GM19025 (cell line): ENCODE data around the gene PHLPP1.

Experiments used
- ATAC-seq: cut with Tn5 transposase; IDR thresholded peaks from one replicate; pipeline ENCODE4 v1.9.1; 2021; ENCODE audit warnings: mild to moderate bottlenecking, low read depth, moderate library complexity; ENCODE audit not compliant: unreplicated experiment

The PHLPP1 gene

DNA sequence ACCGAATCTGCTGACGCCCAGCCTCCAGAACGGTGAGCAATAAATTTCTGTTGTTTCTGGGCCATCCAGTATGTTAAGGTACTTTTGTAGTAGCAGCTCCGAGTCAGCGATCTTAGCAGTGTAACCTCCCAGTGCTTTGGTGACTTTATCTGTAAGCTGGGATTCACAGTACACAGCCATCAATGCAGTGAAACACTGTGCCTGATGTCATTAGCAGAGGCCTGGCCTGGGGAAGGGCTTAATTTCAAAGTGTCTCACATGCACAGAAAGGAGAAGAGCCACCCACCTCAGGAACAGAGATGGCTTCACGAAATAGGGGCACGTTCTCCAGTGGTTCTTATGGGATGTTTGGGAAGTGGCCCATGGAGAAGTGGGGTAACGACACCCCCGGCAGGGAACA is 281.2 kb downstream of the PHLPP1 start:
- no peak for ATAC-seq

DNA sequence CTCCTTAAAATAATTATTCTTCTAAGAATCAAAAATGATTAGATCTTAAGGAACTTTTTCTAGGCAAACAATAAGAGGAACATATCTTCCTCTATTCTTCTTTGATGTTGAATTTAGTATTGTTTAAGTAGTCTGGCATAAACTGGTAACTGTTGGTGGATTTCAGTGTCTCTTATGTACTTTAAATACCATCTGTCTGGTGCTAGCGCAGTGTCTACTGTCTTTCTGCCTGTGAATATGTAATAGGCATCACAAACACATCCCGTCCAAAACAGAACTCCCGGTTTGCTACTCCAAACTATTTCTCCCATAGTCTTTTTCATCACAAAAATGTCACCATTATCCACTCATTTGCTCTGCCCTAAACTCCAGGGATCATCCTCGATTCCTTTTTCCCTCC is 281.7 kb downstream of the PHLPP1 start:
- ATAC-seq: no peak

DNA sequence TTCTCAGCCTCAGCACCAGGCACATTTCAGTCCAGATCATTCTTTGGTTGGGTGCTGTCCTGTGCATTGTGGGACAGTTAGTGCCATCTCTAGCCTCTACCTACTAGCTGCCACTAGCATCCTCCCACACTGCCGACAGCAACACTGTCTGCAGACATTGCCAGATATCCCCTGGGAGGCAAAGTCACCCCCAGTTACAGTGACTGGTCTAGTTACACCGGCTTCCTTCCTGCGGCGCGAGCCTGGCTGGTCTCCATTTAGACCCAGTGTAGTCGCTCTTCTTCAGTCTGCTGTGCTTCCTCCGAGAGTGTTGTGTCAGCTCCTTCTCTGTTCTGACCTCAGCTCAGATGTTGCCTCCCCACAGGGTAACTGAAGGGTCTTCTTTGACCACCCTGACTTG is 283.1 kb downstream of the PHLPP1 start:
- no peak for ATAC-seq

DNA sequence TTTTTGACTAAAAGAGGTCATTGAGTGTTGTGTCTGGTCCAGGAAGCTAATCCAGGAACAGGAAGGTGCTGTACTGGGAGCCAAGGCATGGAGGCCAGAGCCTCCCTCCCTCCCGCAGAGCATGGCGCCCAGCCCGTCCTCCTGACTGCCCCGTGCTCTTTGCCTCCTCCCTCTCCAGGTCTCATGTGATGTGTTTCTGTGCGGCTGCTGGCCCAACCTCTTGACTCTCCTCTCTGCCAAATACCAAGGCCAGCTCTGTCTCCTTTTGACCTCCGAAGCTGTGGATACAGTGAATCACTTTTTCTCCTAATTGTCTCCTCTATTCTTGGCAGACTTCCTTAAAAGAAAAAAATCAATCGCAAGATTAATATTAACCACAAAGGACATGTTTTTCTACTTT is 284.1 kb downstream of the PHLPP1 start:
- no peak for ATAC-seq

DNA sequence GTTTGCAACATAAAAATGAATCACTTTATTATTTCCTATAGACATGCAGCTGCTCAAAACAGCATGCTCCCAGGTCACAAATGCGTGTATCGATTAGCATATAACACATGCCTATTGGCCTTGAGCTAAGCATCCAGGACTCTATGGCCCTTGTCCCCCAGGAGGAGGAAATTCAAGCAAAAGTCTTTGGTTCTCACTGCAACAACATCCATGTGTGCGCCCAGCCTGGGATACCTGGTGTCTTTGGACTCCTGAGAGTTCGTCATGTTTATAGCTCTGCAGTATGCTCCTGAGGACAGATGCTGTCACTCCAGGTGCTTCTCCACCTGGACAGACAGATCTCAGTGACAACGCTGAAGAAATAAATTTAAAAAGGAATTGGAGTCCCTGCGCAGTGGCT is 284.6 kb downstream of the PHLPP1 start:
- no peak for ATAC-seq

DNA sequence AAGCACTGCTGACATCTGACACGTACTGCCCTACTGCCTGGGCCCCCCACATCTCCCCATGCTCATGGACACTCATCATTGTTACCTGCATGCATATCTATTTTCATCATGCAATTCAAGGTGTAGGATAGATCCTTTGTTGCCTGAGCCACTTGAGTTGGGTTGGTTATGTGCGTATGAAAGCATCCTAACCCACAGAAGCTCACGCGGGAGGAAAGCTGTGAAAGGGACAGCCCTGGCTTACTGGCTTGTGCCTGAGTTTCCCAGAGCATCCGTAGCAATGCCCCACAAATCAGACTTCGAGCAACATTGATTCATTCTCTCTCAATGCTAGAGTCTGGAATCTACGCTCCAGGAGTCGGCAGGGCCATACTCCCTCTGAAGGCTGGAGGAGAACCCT is 285.5 kb downstream of the PHLPP1 start:
- ATAC-seq: no peak

DNA sequence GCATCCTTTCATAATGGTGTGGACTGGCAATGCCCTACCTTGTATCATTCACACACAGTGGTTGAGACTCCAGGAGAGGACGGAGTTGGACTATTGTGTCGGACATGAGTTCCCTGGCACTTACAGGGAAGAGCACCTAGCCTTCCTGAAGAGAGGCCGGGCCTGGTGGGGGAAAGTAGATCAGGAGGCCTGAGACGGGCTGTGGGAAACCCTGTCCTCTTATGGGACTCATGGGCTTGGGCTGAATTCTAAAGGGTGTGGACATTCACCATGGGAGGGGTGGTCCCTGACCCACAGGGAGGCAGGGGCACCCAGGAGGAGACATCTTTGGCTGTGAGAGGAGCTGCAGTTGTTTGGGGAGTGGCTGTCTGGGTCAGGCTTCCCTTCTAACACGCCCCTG is 286.5 kb downstream of the PHLPP1 start:
- ATAC-seq: no peak

DNA sequence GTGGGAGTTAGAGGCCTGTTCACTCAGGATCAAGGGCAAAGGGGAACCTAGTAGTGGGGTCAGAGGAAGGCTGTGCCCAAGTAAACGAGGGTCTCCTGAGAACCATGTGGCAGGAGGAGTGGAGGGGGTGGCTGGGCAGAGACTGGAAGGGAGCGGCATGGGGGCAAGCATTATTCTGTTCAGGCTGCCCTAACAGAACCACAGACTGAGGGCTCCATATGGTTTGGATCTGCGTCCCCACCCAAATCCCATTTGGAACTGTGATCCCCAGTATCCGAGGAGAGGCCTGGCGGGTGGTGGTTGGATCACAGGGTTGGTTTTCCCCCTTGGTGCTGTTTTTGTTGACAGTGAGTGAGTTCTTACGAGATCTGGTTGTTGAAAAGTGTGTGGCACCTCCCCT is 287.0 kb downstream of the PHLPP1 start:
- ATAC-seq: no peak

DNA sequence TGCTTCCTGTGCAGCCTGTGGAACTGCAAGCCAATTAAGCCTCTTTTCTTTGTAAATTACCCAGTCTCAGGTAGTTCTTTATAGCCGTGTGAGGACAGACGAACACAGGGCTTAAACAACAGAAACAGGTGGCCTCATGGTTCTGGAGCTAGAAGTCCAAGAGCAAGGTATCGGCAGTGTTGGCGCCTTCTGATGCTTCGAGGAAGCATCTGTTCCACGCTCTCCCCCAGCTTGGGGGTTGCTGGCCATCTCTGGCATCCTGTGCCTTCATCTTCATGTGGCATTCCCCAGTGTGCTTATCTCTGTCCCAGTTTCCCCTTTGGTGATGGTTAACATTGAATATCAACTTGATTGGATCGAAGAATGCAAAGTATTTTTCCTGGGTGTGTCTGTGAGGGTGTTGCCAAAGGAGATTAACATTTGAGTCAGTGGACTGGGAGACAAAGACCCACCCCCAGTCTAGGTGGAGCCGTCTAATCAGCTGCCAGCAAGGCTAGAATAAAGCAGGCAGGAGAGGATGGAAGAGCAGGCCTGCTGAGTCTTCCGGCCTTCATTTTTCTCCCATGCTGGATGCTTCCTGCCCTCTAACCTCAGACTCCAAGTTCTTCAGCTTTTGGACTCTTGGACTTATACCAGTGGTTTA is 287.6 kb downstream of the PHLPP1 start:
- no peak for ATAC-seq

DNA sequence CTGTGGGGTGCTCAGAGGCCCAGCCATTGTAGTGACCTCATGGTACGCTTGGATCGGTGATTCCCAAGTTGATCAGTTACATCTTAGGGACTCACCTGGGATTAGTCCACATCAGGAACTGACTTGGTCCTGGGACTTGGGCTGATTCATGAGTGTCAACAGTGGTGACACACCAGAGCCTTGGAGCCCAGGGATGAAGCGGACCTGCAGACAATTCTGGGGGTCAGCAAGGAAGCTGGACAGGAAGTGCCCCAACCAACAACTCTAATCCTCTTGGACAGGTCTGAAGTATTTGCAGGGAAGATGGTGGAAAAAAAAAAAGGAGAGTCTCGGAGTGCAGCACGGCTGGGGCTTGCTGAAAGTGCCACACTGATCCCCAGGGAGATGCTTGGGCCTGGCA is 288.6 kb downstream of the PHLPP1 start:
- no peak for ATAC-seq

DNA sequence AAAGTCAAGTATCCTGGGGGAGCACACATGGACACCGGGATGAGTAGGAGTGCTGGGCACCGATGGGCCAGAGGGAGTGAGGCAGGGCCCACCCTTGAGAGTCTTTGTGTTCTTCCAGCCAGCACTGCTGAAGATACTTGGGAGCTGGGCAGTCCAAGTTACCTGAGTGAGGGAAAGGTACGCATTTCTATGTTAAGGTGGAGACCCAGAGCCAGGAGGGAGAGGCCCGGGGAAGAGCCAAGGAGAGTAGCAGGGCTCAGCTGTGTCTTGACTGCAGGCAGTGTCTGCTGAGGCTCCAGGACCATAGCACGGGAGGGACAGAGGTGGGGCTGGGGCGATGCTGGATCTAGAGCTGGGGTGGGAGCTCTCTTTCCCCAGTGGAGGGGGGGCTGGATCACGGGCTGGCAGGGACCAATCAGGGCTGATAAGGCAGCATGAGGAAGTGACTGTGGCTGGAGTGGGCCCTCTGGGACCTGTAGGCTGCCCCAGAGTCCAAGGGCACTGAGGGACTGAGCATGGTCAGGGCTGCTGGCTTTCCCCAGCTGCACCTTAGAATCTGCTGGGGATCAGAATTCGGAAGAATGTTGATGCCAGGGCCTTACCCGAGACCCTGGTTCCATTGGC is 289.2 kb downstream of the PHLPP1 start:
- no peak for ATAC-seq

DNA sequence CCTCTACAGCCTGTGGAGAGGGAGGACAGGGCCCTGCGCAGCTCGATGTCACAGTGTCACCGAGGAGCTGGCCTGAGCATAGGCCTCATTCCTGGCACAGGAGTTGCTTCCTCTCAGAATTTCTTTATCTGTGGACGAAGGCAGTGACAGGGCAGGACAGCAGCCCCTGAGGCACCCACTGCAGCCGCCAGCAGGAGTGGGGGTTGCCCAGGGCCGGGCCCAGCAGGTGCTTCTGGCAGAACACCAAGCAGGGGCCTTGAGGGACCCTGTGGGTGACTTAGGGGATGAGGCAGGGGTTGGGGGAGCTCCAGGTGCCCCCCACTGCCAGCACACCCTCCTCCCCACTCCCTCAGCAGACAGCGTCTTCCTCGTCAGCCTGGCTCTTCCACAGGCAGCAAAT is 290.0 kb downstream of the PHLPP1 start:
- no peak for ATAC-seq

DNA sequence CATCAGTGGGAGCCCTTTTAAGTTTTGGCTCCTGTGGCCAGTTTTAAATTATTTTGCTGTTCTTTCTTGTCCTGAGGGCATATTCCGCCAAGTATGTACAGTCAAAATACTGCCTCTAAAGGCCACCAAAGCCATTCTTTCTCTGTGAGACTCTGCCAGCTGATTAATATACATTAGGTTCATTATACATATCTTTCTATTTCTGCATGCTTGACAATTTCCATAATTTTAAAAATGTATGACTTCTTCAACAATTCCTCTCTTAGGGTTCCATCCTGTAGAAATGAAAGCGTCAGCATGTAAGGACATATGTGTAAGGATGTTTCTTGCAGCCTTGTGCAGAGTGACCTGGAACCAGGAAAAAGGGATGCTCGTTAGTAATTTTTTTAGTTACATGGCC is 291.9 kb downstream of the PHLPP1 start:
- no peak for ATAC-seq

DNA sequence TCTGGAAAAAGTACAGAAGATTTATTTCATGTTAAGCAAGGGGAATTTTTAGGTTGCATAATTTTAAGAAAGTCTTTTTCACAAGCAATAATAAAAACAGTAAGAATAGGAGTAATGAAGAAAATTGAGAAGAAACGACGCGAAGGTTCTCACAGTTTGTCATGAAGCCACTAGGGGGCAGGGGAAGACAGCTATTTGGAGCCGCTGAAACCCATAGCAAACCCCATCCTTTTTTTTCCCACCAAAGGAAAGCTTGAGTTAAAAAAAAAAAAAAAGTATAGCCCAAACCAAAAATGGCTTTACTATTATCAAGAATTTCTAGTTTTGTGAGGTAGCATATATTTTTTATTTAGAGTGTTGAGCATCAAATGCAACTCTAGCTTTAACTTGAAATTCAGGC is 300.9 kb downstream of the PHLPP1 start:
- ATAC-seq: no peak

DNA sequence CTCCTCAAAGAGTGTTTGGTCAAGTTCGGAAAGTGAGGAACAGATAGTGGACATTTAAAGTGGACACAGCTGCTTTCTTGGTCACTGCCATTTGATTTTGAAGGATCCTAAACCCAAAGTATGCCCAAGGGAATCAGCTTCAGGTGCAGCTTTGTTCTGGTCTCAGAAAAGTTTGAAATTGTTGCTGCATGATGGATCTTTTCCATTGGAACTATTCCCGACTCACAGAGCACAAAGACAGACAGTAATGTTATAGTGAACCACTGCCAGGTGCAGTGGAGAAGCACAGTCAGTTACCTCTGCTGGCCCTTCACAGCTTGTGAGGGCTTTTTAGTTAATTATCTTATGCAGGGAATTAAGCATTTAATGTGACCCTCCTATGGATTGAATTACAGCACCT is 301.7 kb downstream of the PHLPP1 start:
- no peak for ATAC-seq

DNA sequence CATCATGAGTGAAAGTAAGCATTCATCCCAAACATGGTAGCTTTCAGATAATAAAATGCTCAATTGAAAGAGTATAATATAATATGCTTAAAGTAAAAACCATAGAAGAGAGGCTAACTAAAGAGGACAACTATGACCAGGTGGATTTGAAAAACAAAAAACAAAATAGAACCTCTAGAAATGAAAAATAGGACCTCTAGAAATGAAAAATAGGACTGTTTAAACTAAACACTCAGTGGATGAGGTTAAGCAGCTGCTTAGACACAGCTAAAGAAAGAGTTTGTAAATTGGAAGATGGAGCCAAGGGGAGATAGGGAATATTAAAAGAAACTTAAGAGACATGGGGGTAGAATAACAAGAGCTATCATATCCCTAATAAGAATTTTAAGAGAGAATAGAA is 302.6 kb downstream of the PHLPP1 start:
- no peak for ATAC-seq

DNA sequence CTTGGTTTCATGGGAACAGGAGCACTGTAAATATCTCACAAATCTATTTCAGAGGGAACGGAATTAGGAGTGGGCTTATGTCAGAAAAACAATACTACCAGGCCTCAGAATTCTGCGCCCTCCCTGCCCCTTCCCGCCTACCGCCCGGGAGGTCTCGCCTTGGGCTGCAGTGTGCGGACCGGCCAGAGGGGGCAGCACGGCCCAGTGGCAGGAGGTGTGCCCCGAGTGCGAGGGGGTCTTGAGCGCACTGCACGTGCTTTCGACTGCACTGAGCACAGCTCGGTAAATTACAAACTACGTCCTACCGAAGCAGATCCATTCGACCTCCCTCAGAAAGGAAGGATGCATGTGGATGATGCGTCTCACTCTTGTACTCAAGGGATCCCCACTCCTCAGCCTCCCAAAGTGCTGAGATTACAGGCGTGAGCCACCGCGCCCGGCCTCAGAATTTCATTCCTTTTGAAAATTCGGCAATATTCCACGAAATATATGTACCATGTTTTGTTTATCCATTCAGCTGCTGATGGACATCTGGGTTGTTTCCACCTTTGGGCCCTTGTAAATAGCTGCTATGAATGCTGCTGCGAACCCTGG is 307.2 kb downstream of the PHLPP1 start:
- ATAC-seq: no peak

DNA sequence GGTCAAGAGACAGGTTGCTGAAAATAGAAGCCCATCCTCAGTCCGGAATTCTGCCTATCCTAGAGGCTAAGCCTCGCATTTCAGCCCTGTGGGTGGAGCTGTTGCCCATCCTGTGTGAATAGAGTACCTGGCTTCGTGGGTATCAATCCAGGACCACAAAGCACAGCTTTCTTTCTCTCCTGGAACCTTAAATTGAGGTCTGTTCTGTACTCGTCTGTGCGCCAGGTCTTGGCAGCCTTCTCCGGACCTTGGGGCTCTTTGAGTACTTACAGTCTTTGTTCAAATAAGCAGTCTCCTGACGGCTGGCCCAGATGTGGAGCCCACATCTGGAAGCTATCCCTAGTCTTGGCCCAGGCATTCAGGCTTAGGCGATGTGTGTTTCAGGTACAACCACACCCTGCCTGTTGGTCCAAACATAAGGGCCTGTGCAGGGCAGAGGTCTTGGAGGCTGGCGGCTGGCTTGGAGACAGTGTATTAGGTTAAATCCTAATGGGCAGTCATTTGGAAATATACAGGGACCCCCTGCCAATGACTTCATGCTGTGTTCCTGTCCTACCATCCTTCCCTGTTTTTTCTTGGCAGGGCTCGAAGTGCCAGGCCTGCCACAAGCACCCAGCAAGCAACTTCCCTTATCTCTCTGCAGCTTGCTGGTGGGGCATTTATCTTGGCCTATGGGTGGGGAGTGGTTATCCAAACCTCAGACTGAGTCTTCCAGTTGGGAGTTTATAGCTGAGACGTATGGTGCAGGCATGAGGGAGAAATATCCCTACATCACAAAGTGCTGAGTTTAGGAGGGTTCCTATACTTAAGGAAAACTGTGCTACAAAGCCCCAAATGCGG is 310.1 kb downstream of the PHLPP1 start:
- ATAC-seq: no peak

DNA sequence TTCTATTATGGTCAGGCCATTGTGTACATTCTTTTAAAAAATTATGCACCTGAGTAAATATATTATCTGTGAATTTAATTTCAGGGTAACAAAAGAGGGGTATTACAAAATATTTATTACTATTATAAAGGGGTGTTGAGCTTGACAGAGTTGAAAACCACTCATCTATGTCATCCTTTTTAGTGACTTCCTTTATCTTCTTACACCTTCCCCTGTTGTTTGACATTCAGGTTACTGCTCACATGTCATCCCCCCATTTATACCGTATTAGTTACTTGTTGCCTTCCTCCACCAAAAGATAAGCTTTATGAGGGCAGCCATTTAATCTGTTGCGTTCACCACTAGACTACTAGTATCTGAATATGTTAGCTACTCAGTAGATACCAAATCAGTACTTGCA is 313.0 kb downstream of the PHLPP1 start:
- ATAC-seq: no peak
